PFSK-1 (cell line): Measurements from ENCODE around the gene FAM53B.

Experiments
- FOXP2 ChIP-seq: optimal IDR thresholded peaks from 2 replicates; pipeline ENCODE3; 2011; ENCODE audit warnings: borderline replicate concordance, control low read depth, inconsistent platforms; ENCODE audit not compliant: insufficient read depth; ENCODE audit errors: extremely low read length, extremely low read depth
- POLR2AphosphoS5 ChIP-seq: IDR thresholded peaks from 2 replicates; pipeline ENCODE4 v1.6.1; 2012; ENCODE audit warnings: low read depth, mild to moderate bottlenecking, control low read depth, low read length, moderate library complexity
- REST ChIP-seq, 2 experiments: IDR thresholded peaks; 2 replicates each; pipeline versions ENCODE4 v1.6.1 to v1.8.0; 2011 to 2012; ENCODE audit warnings: low read depth in 2 of 2, low read length in 2 of 2, control low read depth in 1 of 2, inconsistent platforms in 1 of 2, mild to moderate bottlenecking in 1 of 2, moderate library complexity in 1 of 2; ENCODE audit not compliant: insufficient read depth in 1 of 2
- SIN3A ChIP-seq: IDR thresholded peaks from 2 replicates; pipeline ENCODE4 v1.6.1; 2012; ENCODE audit warnings: mild to moderate bottlenecking, low read length, moderate library complexity, borderline replicate concordance; ENCODE audit not compliant: insufficient read depth
- TAF1 ChIP-seq: IDR thresholded peaks from 2 replicates; pipeline ENCODE4 v1.6.1; 2012; ENCODE audit warnings: low read length, control low read depth, borderline replicate concordance; ENCODE audit not compliant: insufficient read depth

Gene FAM53B

DNA sequence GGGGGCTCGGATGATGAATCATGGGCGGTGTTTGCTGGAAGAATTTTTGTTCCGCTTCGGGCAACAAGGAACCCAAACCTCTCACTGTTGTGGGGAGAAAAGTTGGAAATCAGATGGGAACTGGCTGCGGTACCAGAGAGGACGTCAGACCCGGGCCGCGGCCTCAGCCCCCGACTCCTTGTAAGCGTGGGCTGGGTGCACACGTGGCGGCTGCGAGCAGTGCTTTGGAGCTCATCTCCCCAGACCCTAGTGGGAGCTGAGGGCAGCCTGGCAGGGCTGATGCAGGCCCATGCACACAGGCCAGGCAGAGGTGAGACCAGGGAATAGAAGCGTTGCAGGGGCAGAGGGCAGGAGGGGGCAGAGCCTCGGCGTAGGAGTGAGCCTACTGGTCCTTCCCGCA lies 136.5 kb downstream of the FAM53B start:
- no peak for TF ChIP-seq FOXP2

DNA sequence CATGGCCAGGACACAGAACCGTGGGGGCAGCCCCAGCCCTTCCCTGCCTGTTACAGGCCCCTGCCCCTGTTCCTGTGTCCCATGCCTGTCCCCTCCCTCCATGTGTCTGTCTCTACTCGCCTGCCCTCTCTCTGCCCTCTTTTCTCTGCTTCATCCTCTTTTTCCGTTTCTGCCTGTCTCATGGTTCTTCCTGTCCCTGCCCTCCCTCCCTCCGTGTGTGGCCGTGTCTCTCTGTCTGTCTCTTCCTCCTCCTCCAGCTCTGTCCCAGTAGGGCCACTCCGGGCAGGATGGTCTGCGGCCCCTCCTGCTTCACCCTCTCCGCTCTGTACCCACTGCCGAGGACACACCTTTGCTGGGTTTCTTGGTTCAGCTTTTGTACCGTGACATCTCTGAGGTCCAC lies 137.4 kb downstream of the FAM53B start:
- TF ChIP-seq TAF1 (no peak), FOXP2 (no peak), REST (IDR thresholded peaks at IDR 0.05; ENCODE audit: insufficient read depth in 1 of 2, low read depth in 2 of 2, low read length in 2 of 2) (no peak), SIN3A (no peak), POLR2AphosphoS5 (no peak)

- TF ChIP-seq FOXP2 (no peak), TAF1 (no peak), POLR2AphosphoS5 (no peak), SIN3A (no peak), REST (IDR thresholded peaks at IDR 0.05; ENCODE audit: insufficient read depth in 1 of 2, low read depth in 2 of 2, low read length in 2 of 2) (no peak)
Measured at GRCh38 chr10:124605856-124606812, 138.0 kb downstream of the FAM53B start.

- TF ChIP-seq SIN3A (no peak), POLR2AphosphoS5 (no peak), REST (IDR thresholded peaks at IDR 0.05; ENCODE audit: insufficient read depth in 1 of 2, low read depth in 2 of 2, low read length in 2 of 2) (no peak), FOXP2 (no peak), TAF1 (no peak)
Measured at GRCh38 chr10:124605481-124605855, 138.7 kb downstream of the FAM53B start.

- TF ChIP-seq FOXP2: no peak
- TF ChIP-seq SIN3A: no peak
- TF ChIP-seq POLR2AphosphoS5: no peak
- no peak for TF ChIP-seq REST (IDR thresholded peaks at IDR 0.05; ENCODE audit: insufficient read depth in 1 of 2, low read depth in 2 of 2, low read length in 2 of 2)
- TF ChIP-seq TAF1: no peak
Measured at GRCh38 chr10:124605001-124605370, 139.2 kb downstream of the FAM53B start.
